Breast epithelium (tissue), 4 donors: Measurements from ENCODE around the gene SYNPO. TPM values are rescaled to one million over a fixed set of nuclear protein-coding genes. Genes with fewer than 3 reads are reported as not detected.
A peak's percentile ranks its signal among the peaks of the same experiment; 100 is the strongest.

Experiments
- DNase-seq, 2 donors: peaks; one replicate each; pipeline ENCODE4 v3.0.0-alpha.2; 2019; ENCODE audit warnings: low spot score in 2 of 2
- H3K27ac ChIP-seq, 2 donors: fragments of 200-600 bp; sonication (generic) in 1 of 2; one replicate each; pipeline ENCODE4 v1.5.1; 2016 to 2019; ENCODE audit warnings: mild to moderate bottlenecking in 1 of 2
- H3K27me3 ChIP-seq, 2 donors: fragments of 200-600 bp; sonication (generic) in 1 of 2; one replicate each; pipeline versions ENCODE4 v1.5.1 to v1.6.0; 2017 to 2019; ENCODE audit warnings: control low read depth in 1 of 2, mild to moderate bottlenecking in 1 of 2
- H3K36me3 ChIP-seq: fragments of 200-600 bp; one replicate; pipeline ENCODE4 v1.5.1; 2019
- H3K4me1 ChIP-seq, 2 donors: fragments of 200-600 bp; sonication (generic); one replicate each; pipeline ENCODE4 v1.5.1; 2016 to 2019; ENCODE audit warnings: control low read depth in 1 of 2
- H3K4me3 ChIP-seq, 3 donors: fragments of 200-600 bp; sonication (generic); 1 replicate in 2 of 3; 2 replicates in 1 of 3; pipeline ENCODE4 v1.5.1; 2016 to 2019; ENCODE audit warnings: mild to moderate bottlenecking in 3 of 3, moderate library complexity in 2 of 3
- H3K9me3 ChIP-seq, 2 donors: fragments of 200-600 bp; sonication (generic) in 1 of 2; one replicate each; pipeline ENCODE4 v1.5.1; 2016 to 2019; ENCODE audit warnings: control low read depth in 1 of 2
- CTCF ChIP-seq, 3 donors: fragments of 450-650 bp; IDR thresholded peaks; one replicate each; pipeline ENCODE4 v1.5.1; 2016 to 2017; ENCODE audit warnings: antibody characterized with exemption in 3 of 3, mild to moderate bottlenecking in 3 of 3, moderate library complexity in 3 of 3
- POLR2A ChIP-seq: fragments of 450-650 bp; IDR thresholded peaks from one replicate; pipeline ENCODE4 v1.6.1; 2016; ENCODE audit warnings: antibody characterized with exemption, mild to moderate bottlenecking, moderate library complexity
- POLR2AphosphoS5 ChIP-seq, 3 donors: sonication (generic); formaldehyde crosslinking; IDR thresholded peaks; one replicate each; pipeline ENCODE4 v1.6.1; 2017; ENCODE audit warnings: antibody characterized with exemption in 3 of 3
- intact Hi-C: fragments of 100-400 bp; cut with DNase I; formaldehyde crosslinking; loops from one replicate; pipeline ENCODE4 v1.15.1; 2023; ENCODE audit warnings: low total_unique reads
- total RNA-seq, 3 donors: library from RNA; depleted of rRNA; stranded (reverse); fragments of >200 nt; gene quantifications; one replicate each; pipeline ENCODE4 v1.1.0, GENCODE V29; 2016

The SYNPO gene
- total RNA-seq, 3 donors from 2014 or later, result 6.3 to 22.4 (median 15.4) TPM

DNA sequence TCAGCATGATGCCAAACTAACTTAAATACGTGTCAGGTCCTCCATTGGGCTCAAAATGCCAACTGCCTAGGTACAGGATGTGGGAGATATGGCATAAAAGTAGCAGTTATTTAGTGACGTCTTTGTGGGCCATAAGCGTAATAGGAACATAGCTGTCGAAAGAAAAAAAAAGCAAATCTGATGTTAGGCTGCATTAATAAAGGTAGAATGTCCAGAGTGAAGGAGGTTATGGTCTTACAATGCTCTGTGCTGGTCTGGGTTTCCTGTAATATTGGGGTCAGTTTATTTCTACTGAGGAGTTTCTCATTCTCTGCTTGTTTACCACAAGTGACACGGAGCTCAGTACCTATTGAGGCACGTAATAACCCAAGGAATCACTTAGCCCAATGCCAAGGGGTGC lies 33.4 kb upstream of the SYNPO start:
- DNase-seq, result no peak
- TF ChIP-seq POLR2AphosphoS5 (IDR thresholded peaks at IDR 0.05), result no peak
- TF ChIP-seq POLR2A, result no peak
- no peak for TF ChIP-seq CTCF (IDR thresholded peaks at IDR 0.05)
- no peaks in the 10 kb centered on the region for H3K36me3 ChIP-seq
- H3K27ac ChIP-seq, result no peak overlapping the region
- H3K4me3 ChIP-seq, result no peak overlapping the region
- intact Hi-C loops, result no loop called here
- peaks cover 0 to 4% of the 10 kb centered on the region in 2 donors for H3K4me1 ChIP-seq
- no peaks in the 10 kb centered on the region for H3K9me3 ChIP-seq
- H3K27me3 ChIP-seq, result no peaks in the 10 kb centered on the region

GRCh38 chr5:150607991-150608390 lies 32.5 kb upstream of the SYNPO start:
- Histone ChIP-seq H3K27ac (no peak overlapping the region), H3K27me3 (no peaks in the 10 kb centered on the region), H3K4me1 (no peaks in the 10 kb centered on the region), H3K36me3 (no peaks in the 10 kb centered on the region), H3K9me3 (no peaks in the 10 kb centered on the region), H3K4me3 (no peak overlapping the region)
- DNase-seq, result no peak
- TF ChIP-seq POLR2A (no peak), CTCF (IDR thresholded peaks at IDR 0.05) (no peak), POLR2AphosphoS5 (IDR thresholded peaks at IDR 0.05) (no peak)
- intact Hi-C loops, result no loop called here

DNA sequence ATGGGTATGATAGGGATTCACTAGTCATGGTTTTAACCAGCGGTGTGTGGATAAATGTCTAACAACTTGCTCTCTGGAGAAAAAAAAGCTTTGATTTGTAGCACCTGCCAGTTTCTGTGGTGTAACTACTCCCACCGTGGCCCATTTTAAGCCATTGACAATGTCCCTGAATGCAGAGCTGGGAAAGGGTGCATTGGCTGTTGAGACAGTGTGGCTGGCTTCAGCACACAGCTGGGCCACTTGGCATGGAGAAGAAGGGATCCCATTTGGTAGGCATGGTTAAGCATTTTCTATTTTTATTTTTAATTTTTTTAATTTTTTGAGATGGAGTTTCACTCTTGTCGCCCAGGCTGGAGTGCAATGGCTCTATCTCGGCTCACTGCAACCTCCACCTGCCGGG lies 31.5 kb upstream of the SYNPO start:
- no peaks in the 10 kb centered on the region for H3K27me3 ChIP-seq
- no peak overlapping the region for H3K27ac ChIP-seq
- no peaks in the 10 kb centered on the region for H3K9me3 ChIP-seq
- no peak for DNase-seq
- no peak overlapping the region for H3K4me3 ChIP-seq
- H3K36me3 ChIP-seq, result no peaks in the 10 kb centered on the region
- intact Hi-C loops, result no loop called here
- H3K4me1 ChIP-seq, result peaks cover 0 to 4% of the 10 kb centered on the region in 2 donors
- no peak for TF ChIP-seq POLR2A
- TF ChIP-seq POLR2AphosphoS5 (IDR thresholded peaks at IDR 0.05), result no peak
- no peak for TF ChIP-seq CTCF (IDR thresholded peaks at IDR 0.05)

DNA sequence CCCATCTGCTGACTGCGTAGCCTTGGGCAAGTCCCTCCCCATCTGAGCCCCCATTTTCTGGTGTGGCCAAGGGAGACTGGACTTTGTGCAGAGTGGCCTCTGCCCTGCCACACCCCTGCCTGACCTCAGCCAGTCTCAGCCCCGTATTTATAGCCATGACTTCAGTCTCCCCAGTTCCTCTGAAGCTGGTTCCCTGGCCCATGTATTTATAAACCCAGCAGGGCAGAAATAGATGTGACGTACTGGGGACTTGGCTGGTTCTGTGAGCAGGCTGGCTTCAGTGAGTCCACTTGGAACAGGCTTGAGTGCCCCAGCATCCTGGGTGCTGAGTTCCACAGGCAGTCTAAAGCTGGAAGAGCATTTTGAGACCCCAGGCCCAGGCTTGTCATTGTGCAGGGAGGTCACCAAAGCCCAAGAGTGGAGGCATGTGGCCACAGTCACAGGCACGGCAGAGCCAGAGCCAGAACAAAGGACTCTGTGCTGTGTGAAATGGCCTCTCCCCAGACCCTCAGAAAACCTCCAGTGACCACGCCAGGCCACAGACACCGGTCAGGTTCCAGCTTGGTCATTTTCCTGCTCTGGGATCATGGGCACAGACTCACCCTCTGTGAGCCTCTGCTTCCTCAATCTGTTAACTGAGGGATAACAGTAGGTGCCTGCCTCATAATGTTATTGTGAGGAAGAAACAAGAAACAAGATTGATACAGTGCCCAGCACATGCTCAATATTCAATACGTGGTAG lies 30.4 kb upstream of the SYNPO start:
- no peak for DNase-seq
- no peak for TF ChIP-seq POLR2AphosphoS5 (IDR thresholded peaks at IDR 0.05)
- peak overlapping the region; percentile 46 to 81 for H3K27ac ChIP-seq
- H3K27me3 ChIP-seq, result no peaks in the 10 kb centered on the region
- no peak overlapping the region for H3K4me3 ChIP-seq
- intact Hi-C loops, result no loop called here
- H3K36me3 ChIP-seq, result no peaks in the 10 kb centered on the region
- H3K4me1 ChIP-seq, result peaks cover 10 to 14% of the 10 kb centered on the region in 2 donors
- no peaks in the 10 kb centered on the region for H3K9me3 ChIP-seq

DNA sequence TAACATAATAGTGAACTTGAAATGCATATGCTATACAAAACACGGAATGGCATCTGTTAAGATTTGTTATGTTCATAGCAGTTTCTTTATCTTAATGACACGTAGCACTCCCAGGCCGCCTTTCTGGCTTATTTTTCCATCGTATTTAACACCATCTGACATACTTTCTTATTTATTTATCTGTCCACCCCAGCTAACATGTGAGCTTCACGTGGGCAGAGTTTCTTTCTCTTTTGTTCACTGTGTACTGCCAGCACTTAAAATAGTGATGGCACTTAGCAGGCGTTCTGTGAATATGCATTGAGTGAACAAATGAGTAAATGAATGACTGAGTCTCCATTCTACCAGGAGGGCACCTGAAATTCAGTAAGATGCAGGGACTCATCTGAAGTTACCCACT lies 29.4 kb upstream of the SYNPO start:
- no peak overlapping the region for H3K4me3 ChIP-seq
- DNase-seq, result no peak
- H3K36me3 ChIP-seq, result no peaks in the 10 kb centered on the region
- no peaks in the 10 kb centered on the region for H3K9me3 ChIP-seq
- intact Hi-C loops, result no loop called here
- TF ChIP-seq POLR2AphosphoS5 (IDR thresholded peaks at IDR 0.05) (no peak), CTCF (IDR thresholded peaks at IDR 0.05) (no peak), POLR2A (no peak)
- no peaks in the 10 kb centered on the region for H3K27me3 ChIP-seq
- peak overlapping the region in 1 of 2 donors; percentile 59 for H3K27ac ChIP-seq
- H3K4me1 ChIP-seq, result peaks cover 10 to 24% of the 10 kb centered on the region in 2 donors
